ENCODE results near the gene DSCAM. TPM values are rescaled to one million over a fixed set of nuclear protein-coding genes. Genes with fewer than 3 reads are reported as not detected.

The DSCAM gene
- total and polyA plus RNA-seq, 4 experiments from 2014 or later = not detected

GRCh38 chr21:40863839-40864238 is 16.9 kb upstream of the DSCAM start:
- Mint-ChIP-seq H3K36me3 (no peaks in the 10 kb centered on the region), H3K9me3 (peaks cover 0 to 6% (median 3%) of the 10 kb centered on the region in 8 donors), H3K27me3 (no peaks in the 10 kb centered on the region), H3K4me1 (no peaks in the 10 kb centered on the region), H3K27ac (no peak overlapping the region), H3K4me3 (no peak overlapping the region)
- Histone ChIP-seq H3K27me3 (ENCODE audit: insufficient read depth, low read length) (no peaks in the 10 kb centered on the region), H3K27ac (ENCODE audit: low read depth, low read length) (no peak overlapping the region), H3K4me1 (ENCODE audit: insufficient read depth, low read length) (no peaks in the 10 kb centered on the region), H3K9me3 (ENCODE audit: control insufficient read depth in 1 of 2, low read length in 2 of 2) (no peaks in the 10 kb centered on the region), H3K4me3 (ENCODE audit: low read length in 2 of 2) (no peak overlapping the region), H3K36me3 (ENCODE audit: insufficient read depth, low read length) (no peaks in the 10 kb centered on the region)
- intact Hi-C loops (cut with micrococcal nuclease) = no loop called here
- DNase-seq = no peak
- ChIA-PET POLR2A (ENCODE audit: partially characterized antibody) (no interaction called here), CTCF (ENCODE audit: partially characterized antibody) (no interaction called here)

- CTCF ChIA-PET (ENCODE audit: partially characterized antibody) = no interaction called here
- Histone ChIP-seq H3K9me3 (ENCODE audit: control insufficient read depth in 1 of 2, low read length in 2 of 2) (no peaks in the 10 kb centered on the region), H3K27me3 (ENCODE audit: insufficient read depth, low read length) (no peaks in the 10 kb centered on the region), H3K4me1 (ENCODE audit: insufficient read depth, low read length) (no peaks in the 10 kb centered on the region), H3K4me3 (ENCODE audit: low read length in 2 of 2) (no peak overlapping the region), H3K27ac (ENCODE audit: low read depth, low read length) (no peak overlapping the region), H3K36me3 (ENCODE audit: insufficient read depth, low read length) (no peaks in the 10 kb centered on the region)
- no peak for DNase-seq
- Mint-ChIP-seq H3K4me3 (no peak overlapping the region), H3K36me3 (no peaks in the 10 kb centered on the region), H3K27ac (no peak overlapping the region), H3K27me3 (peaks cover 0 to 1% of the 10 kb centered on the region in 2 donors), H3K4me1 (no peaks in the 10 kb centered on the region), H3K9me3 (peaks cover 0 to 5% (median 0%) of the 10 kb centered on the region in 8 donors)
- intact Hi-C loops (cut with micrococcal nuclease) = no loop called here
- POLR2A ChIA-PET (ENCODE audit: partially characterized antibody) = no interaction called here
These were observed 11.6 kb upstream of the DSCAM start for GRCh38 chr21:40858517-40858916.

- H3K36me3 Mint-ChIP-seq = no peaks in the 10 kb centered on the region
- Histone ChIP-seq H3K27ac (ENCODE audit: low read depth, low read length) (no peak overlapping the region), H3K4me1 (ENCODE audit: insufficient read depth, low read length) (no peaks in the 10 kb centered on the region), H3K27me3 (ENCODE audit: insufficient read depth, low read length) (no peaks in the 10 kb centered on the region), H3K4me3 (ENCODE audit: low read length in 2 of 2) (no peak overlapping the region), H3K36me3 (ENCODE audit: insufficient read depth, low read length) (no peaks in the 10 kb centered on the region), H3K9me3 (ENCODE audit: control insufficient read depth in 1 of 2, low read length in 2 of 2) (no peaks in the 10 kb centered on the region)
- H3K9me3 Mint-ChIP-seq = peaks cover 0 to 5% (median 0%) of the 10 kb centered on the region in 8 donors
- ChIA-PET POLR2A (ENCODE audit: partially characterized antibody) (no interaction called here), CTCF (ENCODE audit: partially characterized antibody) (no interaction called here)
- no peak for DNase-seq
- H3K27ac Mint-ChIP-seq = no peak overlapping the region
- intact Hi-C loops (cut with micrococcal nuclease) = no loop called here
- no peaks in the 10 kb centered on the region for H3K4me1 Mint-ChIP-seq
- no peak overlapping the region for H3K4me3 Mint-ChIP-seq
- peaks cover 2% of the 10 kb centered on the region in 2 donors for H3K27me3 Mint-ChIP-seq
These were observed 7.2 kb upstream of the DSCAM start for GRCh38 chr21:40853956-40854688.

- Histone ChIP-seq H3K27ac (ENCODE audit: low read depth, low read length) (no peak overlapping the region), H3K36me3 (ENCODE audit: insufficient read depth, low read length) (no peaks in the 10 kb centered on the region), H3K4me1 (ENCODE audit: insufficient read depth, low read length) (no peaks in the 10 kb centered on the region), H3K4me3 (ENCODE audit: low read length in 2 of 2) (no peak overlapping the region), H3K27me3 (ENCODE audit: insufficient read depth, low read length) (no peaks in the 10 kb centered on the region), H3K9me3 (ENCODE audit: control insufficient read depth in 1 of 2, low read length in 2 of 2) (no peaks in the 10 kb centered on the region)
- H3K27ac Mint-ChIP-seq = no peak overlapping the region
- ChIA-PET CTCF (ENCODE audit: partially characterized antibody) (no interaction called here), POLR2A (ENCODE audit: partially characterized antibody) (no interaction called here)
- intact Hi-C loops (cut with micrococcal nuclease) = no loop called here
- H3K4me3 Mint-ChIP-seq = no peak overlapping the region
- no peaks in the 10 kb centered on the region for H3K36me3 Mint-ChIP-seq
- DNase-seq = no peak
- H3K27me3 Mint-ChIP-seq = peaks cover 2 to 6% of the 10 kb centered on the region in 2 donors
- H3K9me3 Mint-ChIP-seq = peaks cover 0 to 7% (median under 1%) of the 10 kb centered on the region in 8 donors
- H3K4me1 Mint-ChIP-seq = no peaks in the 10 kb centered on the region
These were observed 5.6 kb upstream of the DSCAM start for GRCh38 chr21:40852563-40852962.

GRCh38 chr21:40851749-40852148 is 4.8 kb upstream of the DSCAM start:
- POLR2A ChIA-PET (ENCODE audit: partially characterized antibody) = no interaction called here

DNA sequence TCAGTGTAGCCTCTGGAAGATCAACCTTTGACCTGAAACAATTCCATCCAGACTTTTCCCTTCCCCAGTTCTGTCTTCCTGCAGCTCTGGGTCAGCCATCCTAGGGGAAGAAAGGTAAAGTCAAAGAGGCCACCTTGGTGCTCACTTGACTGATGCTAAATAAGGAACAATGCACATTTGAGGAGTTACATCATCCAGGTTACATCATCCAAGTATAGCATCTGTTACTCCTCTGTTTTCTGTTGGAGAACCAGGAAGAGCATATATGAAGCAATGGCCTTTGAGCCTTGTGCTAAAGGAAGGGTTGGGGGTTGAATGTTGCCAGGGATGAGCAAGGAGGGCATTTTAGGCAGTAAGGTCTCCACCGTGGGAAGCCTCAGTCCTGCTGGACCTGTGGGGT is 3.1 kb upstream of the DSCAM start:
- CTCF ChIA-PET (ENCODE audit: partially characterized antibody) = no interaction called here
- H3K36me3 Mint-ChIP-seq = no peaks in the 10 kb centered on the region
- Histone ChIP-seq H3K27ac (ENCODE audit: low read depth, low read length) (no peak overlapping the region), H3K27me3 (ENCODE audit: insufficient read depth, low read length) (no peaks in the 10 kb centered on the region), H3K4me3 (ENCODE audit: low read length in 2 of 2) (no peak overlapping the region), H3K36me3 (ENCODE audit: insufficient read depth, low read length) (no peaks in the 10 kb centered on the region), H3K4me1 (ENCODE audit: insufficient read depth, low read length) (no peaks in the 10 kb centered on the region), H3K9me3 (ENCODE audit: control insufficient read depth in 1 of 2, low read length in 2 of 2) (no peaks in the 10 kb centered on the region)
- peaks cover 0 to 5% (median 1%) of the 10 kb centered on the region in 8 donors for H3K9me3 Mint-ChIP-seq
- no peak overlapping the region for H3K27ac Mint-ChIP-seq
- H3K27me3 Mint-ChIP-seq = peaks cover 6 to 14% of the 10 kb centered on the region in 2 donors
- POLR2A ChIA-PET (ENCODE audit: partially characterized antibody) = no interaction called here
- intact Hi-C loops (cut with micrococcal nuclease) = no loop called here
- no peak overlapping the region for H3K4me3 Mint-ChIP-seq
- DNase-seq = no peak
- H3K4me1 Mint-ChIP-seq = peaks cover 0 to 2% (median under 1%) of the 10 kb centered on the region in 4 donors

More at GRCh38 chr21:40851749-40852148, 4.8 kb upstream of the DSCAM start:
- H3K9me3 Mint-ChIP-seq = peaks cover 0 to 7% (median 1%) of the 10 kb centered on the region in 8 donors
- DNase-seq = no peak
- no peak overlapping the region for H3K4me3 ChIP-seq (ENCODE audit: low read length in 2 of 2)
- peaks cover 0 to 2% (median under 1%) of the 10 kb centered on the region in 4 donors for H3K4me1 Mint-ChIP-seq
- H3K4me1 ChIP-seq (ENCODE audit: insufficient read depth, low read length) = no peaks in the 10 kb centered on the region
- no peak overlapping the region for H3K27ac ChIP-seq (ENCODE audit: low read depth, low read length)
- H3K36me3 ChIP-seq (ENCODE audit: insufficient read depth, low read length) = no peaks in the 10 kb centered on the region
- no peaks in the 10 kb centered on the region for H3K36me3 Mint-ChIP-seq
- intact Hi-C loops (cut with micrococcal nuclease) = no loop called here
- no peaks in the 10 kb centered on the region for H3K9me3 ChIP-seq (ENCODE audit: control insufficient read depth in 1 of 2, low read length in 2 of 2)
- peaks cover 6% of the 10 kb centered on the region in 2 donors for H3K27me3 Mint-ChIP-seq
- no peak overlapping the region for H3K27ac Mint-ChIP-seq
- no peak overlapping the region for H3K4me3 Mint-ChIP-seq
- no peaks in the 10 kb centered on the region for H3K27me3 ChIP-seq (ENCODE audit: insufficient read depth, low read length)
- CTCF ChIA-PET (ENCODE audit: partially characterized antibody) = no interaction called here

DNA sequence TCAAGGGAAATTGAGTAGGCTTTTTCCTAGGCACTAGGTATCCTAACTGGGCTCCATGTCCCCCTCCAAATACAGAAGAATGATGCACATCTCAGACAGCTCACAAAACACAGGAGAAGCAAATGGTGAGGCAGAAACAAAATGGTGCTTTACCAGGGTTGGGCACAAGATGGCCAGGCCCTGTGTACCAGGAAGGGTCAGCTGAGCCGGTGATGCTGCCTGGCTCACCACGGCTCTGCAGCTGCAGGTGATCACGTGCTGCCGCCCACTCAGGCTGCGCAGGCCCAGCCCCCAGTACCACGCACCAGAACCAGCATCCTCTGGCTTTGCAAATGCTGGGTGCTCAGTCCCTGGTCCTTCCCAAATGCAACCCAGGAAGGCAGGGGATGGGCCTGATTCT is 993 bp upstream of the DSCAM start:
- Mint-ChIP-seq H3K27ac (no peak overlapping the region), H3K27me3 (peaks cover 5 to 14% of the 10 kb centered on the region in 2 donors), H3K4me1 (peaks cover 0 to 2% (median under 1%) of the 10 kb centered on the region in 4 donors)

More for the DNA sequence above, 993 bp upstream of the DSCAM start:
- intact Hi-C loops (cut with micrococcal nuclease) = no loop called here
- H3K27ac ChIP-seq (ENCODE audit: low read depth, low read length) = no peak overlapping the region
- H3K9me3 Mint-ChIP-seq = peaks cover 0 to 4% (median 0%) of the 10 kb centered on the region in 8 donors
- CTCF ChIA-PET (ENCODE audit: partially characterized antibody) = no interaction called here
- H3K4me3 ChIP-seq (ENCODE audit: low read length in 2 of 2) = no peak overlapping the region
- no peaks in the 10 kb centered on the region for H3K36me3 ChIP-seq (ENCODE audit: insufficient read depth, low read length)
- no peaks in the 10 kb centered on the region for H3K9me3 ChIP-seq (ENCODE audit: control insufficient read depth in 1 of 2, low read length in 2 of 2)
- POLR2A ChIA-PET (ENCODE audit: partially characterized antibody) = no interaction called here
- no peaks in the 10 kb centered on the region for H3K27me3 ChIP-seq (ENCODE audit: insufficient read depth, low read length)
- H3K36me3 Mint-ChIP-seq = no peaks in the 10 kb centered on the region
- no peak overlapping the region for H3K4me3 Mint-ChIP-seq
- H3K4me1 ChIP-seq (ENCODE audit: insufficient read depth, low read length) = no peaks in the 10 kb centered on the region
- DNase-seq = no peak
